GM12873 (cell line): ENCODE measurements around the gene CDKAL1.

Experiments used
- TF ChIP-seq, protein P1 (sequence below): IDR thresholded peaks from 2 replicates; pipeline ENCODE4 v1.5.1; 2012; ENCODE audit warnings: low read depth, mild to moderate bottlenecking, moderate library complexity, low read length, control low read depth; ENCODE audit not compliant: insufficient read depth; ENCODE audit errors: missing control alignments

The CDKAL1 gene

DNA sequence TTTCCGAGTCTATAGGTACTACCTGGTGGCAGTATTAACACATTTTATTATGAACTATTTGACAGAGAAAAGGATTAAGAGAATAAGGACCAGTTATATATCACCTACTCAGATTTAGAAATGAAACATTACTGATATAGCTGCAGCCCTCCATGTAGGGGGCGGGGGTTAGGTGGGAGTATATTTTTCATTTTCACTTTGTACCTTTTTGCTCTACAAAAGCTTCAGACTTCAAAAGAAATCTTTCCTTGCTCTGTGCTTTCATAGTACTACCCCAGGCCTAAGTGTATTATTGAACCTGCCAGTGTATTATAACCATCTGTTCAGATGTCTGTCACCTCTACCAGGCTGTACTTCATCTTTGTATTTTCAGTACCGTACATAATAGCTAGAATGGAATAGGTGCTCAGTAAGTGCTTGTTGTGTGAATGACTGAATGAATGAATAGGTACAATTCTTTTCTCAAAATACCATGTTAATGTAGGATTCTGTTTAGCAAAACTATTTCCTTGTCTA is 43.0 kb downstream of the CDKAL1 start:
- TF ChIP-seq, protein P1, sequence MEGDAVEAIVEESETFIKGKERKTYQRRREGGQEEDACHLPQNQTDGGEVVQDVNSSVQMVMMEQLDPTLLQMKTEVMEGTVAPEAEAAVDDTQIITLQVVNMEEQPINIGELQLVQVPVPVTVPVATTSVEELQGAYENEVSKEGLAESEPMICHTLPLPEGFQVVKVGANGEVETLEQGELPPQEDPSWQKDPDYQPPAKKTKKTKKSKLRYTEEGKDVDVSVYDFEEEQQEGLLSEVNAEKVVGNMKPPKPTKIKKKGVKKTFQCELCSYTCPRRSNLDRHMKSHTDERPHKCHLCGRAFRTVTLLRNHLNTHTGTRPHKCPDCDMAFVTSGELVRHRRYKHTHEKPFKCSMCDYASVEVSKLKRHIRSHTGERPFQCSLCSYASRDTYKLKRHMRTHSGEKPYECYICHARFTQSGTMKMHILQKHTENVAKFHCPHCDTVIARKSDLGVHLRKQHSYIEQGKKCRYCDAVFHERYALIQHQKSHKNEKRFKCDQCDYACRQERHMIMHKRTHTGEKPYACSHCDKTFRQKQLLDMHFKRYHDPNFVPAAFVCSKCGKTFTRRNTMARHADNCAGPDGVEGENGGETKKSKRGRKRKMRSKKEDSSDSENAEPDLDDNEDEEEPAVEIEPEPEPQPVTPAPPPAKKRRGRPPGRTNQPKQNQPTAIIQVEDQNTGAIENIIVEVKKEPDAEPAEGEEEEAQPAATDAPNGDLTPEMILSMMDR: no peak

DNA sequence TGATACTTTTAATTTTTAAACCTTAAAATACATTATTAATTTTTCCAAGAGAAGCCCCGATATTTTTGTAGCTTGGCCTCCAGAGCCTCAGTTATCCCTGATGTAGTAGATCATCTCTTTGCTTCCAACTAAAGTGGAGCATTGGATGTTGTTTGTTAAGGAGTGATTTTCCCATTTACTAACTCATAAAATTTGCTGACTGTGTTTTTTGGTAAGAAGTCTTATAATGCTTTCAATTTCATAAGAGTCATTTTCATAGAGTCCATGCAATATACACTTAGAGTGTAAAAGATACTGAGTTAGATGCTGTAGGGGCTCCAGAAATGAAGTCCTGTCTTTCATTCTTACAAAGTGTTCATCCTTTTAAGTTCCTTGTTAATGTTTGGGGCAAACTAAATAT is 46.8 kb downstream of the CDKAL1 start:
- TF ChIP-seq, protein P1: no peak

DNA sequence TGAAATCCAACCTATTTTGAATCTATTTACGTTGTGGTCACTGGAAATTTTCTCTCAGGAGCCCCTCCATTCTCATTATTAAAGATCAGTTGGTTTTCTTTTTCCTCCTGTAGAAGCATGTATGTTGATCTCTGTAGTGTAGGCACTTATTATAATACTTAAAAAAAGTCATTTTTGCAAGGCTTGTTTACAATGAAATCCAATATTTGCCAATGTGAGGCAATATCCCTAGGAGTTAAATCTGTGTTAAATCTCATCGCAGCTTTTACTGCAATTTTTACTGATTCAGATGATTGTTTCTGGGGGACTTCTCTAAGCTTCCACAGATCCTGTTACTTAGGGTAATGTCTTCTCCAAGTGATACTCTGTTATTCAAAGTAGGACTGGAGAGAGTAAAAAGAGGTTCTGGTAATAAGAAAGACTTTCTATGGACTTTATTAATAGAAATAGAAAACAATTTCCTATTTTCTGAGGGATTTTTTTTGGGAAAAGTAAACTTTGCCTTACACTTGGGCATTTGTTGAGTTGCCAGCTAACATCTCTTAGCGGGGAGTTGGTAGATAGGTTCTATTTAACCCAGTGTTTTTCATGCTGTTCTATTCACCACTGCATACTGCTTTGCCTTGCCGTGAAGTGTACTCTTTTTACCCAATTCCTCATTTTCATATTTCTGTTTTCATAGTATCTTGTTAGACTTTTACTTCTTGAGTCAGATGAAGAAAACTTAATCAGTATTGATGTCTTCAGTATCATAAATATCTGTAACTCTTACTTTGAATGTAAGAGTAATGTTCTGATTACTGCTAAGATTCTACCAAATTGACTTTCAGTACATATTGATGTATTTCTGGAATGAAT is 48.6 kb downstream of the CDKAL1 start:
- TF ChIP-seq, protein P1: no peak

DNA sequence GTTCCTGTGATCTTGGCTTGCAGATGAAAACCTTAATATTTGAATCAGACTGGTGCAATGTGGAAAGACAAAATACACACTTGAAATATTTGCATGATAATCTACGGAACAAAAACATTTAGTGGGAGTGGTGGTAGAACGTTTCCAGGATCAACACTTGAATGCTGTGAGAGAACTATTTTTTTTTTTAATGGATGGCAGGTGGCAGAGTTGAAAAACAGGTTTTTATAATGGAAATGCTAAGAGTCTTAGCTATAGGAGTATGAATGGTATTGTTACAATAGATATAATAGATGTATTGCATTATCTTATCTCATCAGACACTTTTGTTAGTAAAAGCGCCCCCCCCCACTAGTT is 49.2 kb downstream of the CDKAL1 start:
- TF ChIP-seq, protein P1: no peak

DNA sequence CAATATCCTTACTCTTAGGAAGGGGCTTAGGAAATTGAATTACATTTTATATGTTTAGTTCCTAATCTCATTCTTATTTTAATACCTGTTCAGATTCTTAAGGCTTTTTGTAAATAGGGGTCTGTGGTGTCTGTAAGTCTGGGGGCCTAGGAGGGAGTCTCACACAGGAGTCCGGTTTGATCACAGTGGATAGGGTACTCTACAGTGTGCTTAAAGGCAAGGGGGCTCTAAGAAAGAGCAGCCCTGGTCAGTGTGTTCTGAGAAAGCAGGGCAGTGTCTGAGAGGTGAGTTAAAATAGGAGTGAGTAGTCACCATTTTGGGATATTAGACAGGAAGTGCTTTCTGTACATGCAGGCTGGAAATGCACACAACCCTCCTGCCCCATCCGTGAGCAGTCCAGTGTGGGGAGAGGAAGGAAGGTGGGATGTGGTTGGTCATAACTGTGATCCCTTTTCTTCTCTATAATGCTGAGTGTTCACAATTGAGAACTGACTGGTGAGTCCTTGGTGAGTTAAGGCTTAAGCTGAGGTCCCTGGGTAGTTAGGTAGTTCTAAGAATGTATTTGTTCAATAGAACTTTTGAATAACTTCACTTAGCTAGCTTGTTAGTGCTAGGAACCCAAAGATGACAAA is 50.0 kb downstream of the CDKAL1 start:
- TF ChIP-seq, protein P1: no peak

DNA sequence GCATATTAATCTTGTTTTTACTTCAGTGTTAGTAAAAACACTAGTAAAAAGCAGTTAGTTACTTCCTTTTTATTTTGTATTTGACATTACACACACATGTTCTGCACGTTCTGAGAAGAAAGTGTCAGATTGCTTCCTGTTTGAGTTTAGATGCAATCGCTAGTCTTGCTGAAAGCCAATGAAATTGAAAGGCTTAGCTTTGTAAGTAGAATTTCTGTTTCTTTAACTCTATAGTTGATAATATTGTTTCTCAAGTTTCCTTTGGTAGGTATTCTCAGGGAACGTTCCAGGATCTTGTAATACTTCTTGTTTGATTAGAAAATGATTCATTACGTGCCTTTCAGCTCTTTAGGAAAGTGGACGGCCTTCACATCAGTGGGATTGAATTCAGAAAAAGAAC is 55.0 kb downstream of the CDKAL1 start:
- TF ChIP-seq, protein P1: no peak

DNA sequence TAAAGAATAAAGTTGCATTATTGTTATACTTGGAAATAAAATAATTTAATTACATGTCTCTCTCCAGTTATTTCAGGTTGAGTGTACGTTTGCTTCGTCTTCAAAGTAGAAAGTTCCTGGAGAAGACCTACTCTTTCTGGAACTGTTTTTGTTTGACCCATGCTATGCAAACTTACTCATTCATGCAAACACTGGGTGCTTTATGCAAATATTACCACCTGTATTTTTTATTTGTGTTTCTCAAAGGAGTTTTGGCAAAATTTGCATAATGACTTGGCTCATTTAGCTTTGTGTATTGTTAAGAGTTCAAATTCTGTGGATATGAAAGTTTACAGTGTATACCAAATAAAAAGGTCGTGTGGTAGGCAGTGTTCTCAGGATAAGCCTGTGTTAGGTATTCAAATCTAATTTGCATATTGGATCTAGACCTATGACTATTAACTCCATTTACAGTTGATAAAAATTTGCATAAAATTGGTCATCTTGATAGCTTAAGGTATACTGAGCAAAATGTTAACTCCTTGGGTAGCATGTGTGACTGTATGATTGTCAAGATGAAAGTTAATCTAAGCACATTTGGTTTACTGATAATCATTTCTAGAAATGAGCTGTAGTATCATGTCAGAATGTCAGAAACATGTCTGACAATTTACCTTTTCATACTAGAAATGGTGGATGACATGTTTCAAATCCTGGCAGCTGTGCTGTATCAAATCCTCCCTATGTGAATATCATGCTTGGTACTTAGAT is 65.2 kb downstream of the CDKAL1 start:
- TF ChIP-seq, protein P1: no peak
